IMR-90 (cell line): ENCODE results near the gene PRTG. TPM values are rescaled to one million over a fixed set of nuclear protein-coding genes. Genes with fewer than 3 reads are reported as not detected.

Source experiments
- ATAC-seq: fragments of 200-7000 bp; cut with Tn5 transposase; 2 replicates; pipeline ENCODE4 v1.9.1; 2020; ENCODE audit warnings: low read depth, mild to moderate bottlenecking, moderate library complexity
- BruUV-seq: library from RNA; stranded (reverse); fragments of 400-500 nt; replicated peaks from 2 replicates; lab custom pipeline; 2021; lab: Mats Ljungman, UMichigan
- CTCF ChIA-PET: fragments of 300-600 bp; formaldehyde crosslinking; extraction: SDS; loops from one replicate; lab custom pipeline; 2021; ENCODE audit warnings: antibody characterized with exemption; lab: Yijun Ruan, JAX
- POLR2A ChIA-PET: fragments of 300-600 bp; sonication (Branson Sonifier 250); formaldehyde crosslinking; loops from one replicate; lab custom pipeline; 2022; ENCODE audit warnings: antibody characterized with exemption; ENCODE audit not compliant: unreplicated experiment; lab: Charles Lee
- DNase-seq: peaks from one replicate; pipeline ENCODE4 v3.0.0; 2013
- H2AFZ ChIP-seq: replicated peaks from 2 replicates; pipeline ENCODE3; 2013; ENCODE audit warnings: low read length, mild to moderate bottlenecking; ENCODE audit not compliant: poor library complexity
- H2AK5ac ChIP-seq: 2 replicates; pipeline ENCODE4 v1.6.1; 2013; ENCODE audit warnings: low read depth, low read length, inconsistent platforms
- H2AK9ac ChIP-seq: replicated peaks from 2 replicates; pipeline ENCODE3; 2013; ENCODE audit warnings: mild to moderate bottlenecking, low read depth, low read length, moderate library complexity; ENCODE audit not compliant: poor library complexity
- H2BK120ac ChIP-seq: 2 replicates; pipeline ENCODE4 v1.6.1; 2013; ENCODE audit warnings: low read depth, low read length, inconsistent platforms
- H2BK15ac ChIP-seq: 3 replicates; pipeline ENCODE4 v1.6.1; 2013; ENCODE audit warnings: low read depth, low read length, inconsistent platforms
- H2BK20ac ChIP-seq: 2 replicates; pipeline ENCODE4 v1.6.1; 2013; ENCODE audit warnings: low read depth, mild to moderate bottlenecking, inconsistent platforms, low read length, moderate library complexity
- H2BK5ac ChIP-seq: 2 replicates; pipeline ENCODE4 v1.6.1; 2013; ENCODE audit warnings: mild to moderate bottlenecking, low read depth, low read length, inconsistent platforms; ENCODE audit not compliant: poor library complexity, severe bottlenecking
- H3K14ac ChIP-seq: replicated peaks from 2 replicates; pipeline ENCODE4 v1.6.1; 2013; ENCODE audit warnings: low read depth, low read length, inconsistent platforms
- H3K18ac ChIP-seq: 2 replicates; pipeline ENCODE4 v1.6.1; 2013; ENCODE audit warnings: low read depth, low read length, control low read depth
- H3K23ac ChIP-seq: 2 replicates; pipeline ENCODE4 v1.6.1; 2013; ENCODE audit warnings: low read depth, low read length, inconsistent platforms
- H3K27ac ChIP-seq: 2 replicates; pipeline ENCODE4 v1.5.1; 2013; ENCODE audit warnings: mild to moderate bottlenecking, control low read depth, low read length; ENCODE audit not compliant: insufficient read depth
- H3K27me3 ChIP-seq: 2 replicates; pipeline ENCODE4 v1.6.1; 2013; ENCODE audit warnings: low read length; ENCODE audit not compliant: control insufficient read depth, insufficient read depth
- H3K36me3 ChIP-seq: 2 replicates; pipeline ENCODE4 v1.6.1; 2013; ENCODE audit warnings: low read length, mixed read lengths; ENCODE audit not compliant: control insufficient read depth, insufficient read depth
- H3K4ac ChIP-seq: 2 replicates; pipeline ENCODE4 v1.6.1; 2013; ENCODE audit warnings: low read depth, low read length, inconsistent platforms
- H3K4me1 ChIP-seq: 2 replicates; pipeline ENCODE4 v1.6.1; 2013; ENCODE audit warnings: low read length, mixed read lengths; ENCODE audit not compliant: control insufficient read depth, insufficient read depth
- H3K4me2 ChIP-seq: 2 replicates; pipeline ENCODE4 v1.6.1; 2013; ENCODE audit warnings: low read depth, mild to moderate bottlenecking, control low read depth, low read length, moderate library complexity
- H3K4me3 ChIP-seq: 2 replicates; pipeline ENCODE4 v1.5.1; 2013; ENCODE audit warnings: low read depth, mild to moderate bottlenecking, control low read depth, low read length, moderate library complexity; ENCODE audit not compliant: insufficient read depth
- H3K56ac ChIP-seq: 2 replicates; pipeline ENCODE4 v1.6.1; 2013; ENCODE audit warnings: low read length, inconsistent platforms; ENCODE audit not compliant: insufficient read depth; ENCODE audit errors: extremely low read depth
- H3K79me1 ChIP-seq, 2 experiments: 2 replicates each; pipeline ENCODE4 v1.6.1; 2013; ENCODE audit warnings: low read length in 2 of 2, inconsistent platforms in 1 of 2, low read depth in 1 of 2
- H3K9ac ChIP-seq: 2 replicates; pipeline ENCODE4 v1.6.1; 2013; ENCODE audit warnings: low read depth, low read length, control low read depth
- H3K9me1 ChIP-seq: 2 replicates; pipeline ENCODE4 v1.6.1; 2013; ENCODE audit warnings: low read length, inconsistent platforms; ENCODE audit not compliant: insufficient read depth
- H3K9me3 ChIP-seq: 2 replicates; pipeline ENCODE4 v1.6.1; 2013; ENCODE audit warnings: low read length; ENCODE audit not compliant: control insufficient read depth, insufficient read depth
- H4K20me1 ChIP-seq: 2 replicates; pipeline ENCODE4 v1.6.1; 2013; ENCODE audit warnings: low read length, inconsistent platforms; ENCODE audit not compliant: insufficient read depth
- H4K5ac ChIP-seq: 2 replicates; pipeline ENCODE4 v1.6.1; 2013; ENCODE audit warnings: mild to moderate bottlenecking, low read depth, low read length, control low read depth
- H4K8ac ChIP-seq, 2 experiments: 2 replicates each; pipeline ENCODE4 v1.6.1; 2013; ENCODE audit warnings: low read depth in 2 of 2, low read length in 2 of 2, control low read depth in 1 of 2, inconsistent platforms in 1 of 2
- H4K91ac ChIP-seq: 2 replicates; pipeline ENCODE4 v1.6.1; 2013; ENCODE audit warnings: low read depth, low read length, inconsistent platforms; ENCODE audit not compliant: insufficient read depth
- CEBPB ChIP-seq: IDR thresholded peaks from 2 replicates; pipeline ENCODE4 v1.6.1; 2012; ENCODE audit warnings: low read depth, low read length, improper control_type of control experiment
- MAFK ChIP-seq: IDR thresholded peaks from 2 replicates; pipeline ENCODE4 v1.6.1; 2012; ENCODE audit warnings: low read depth, low read length, improper control_type of control experiment
- WGBS, 2 experiments: methylation state at CpG; one replicate each; pipeline versions ENCODE4 v1.1.5 to v1.1.7; 2013; ENCODE audit warnings: missing lambda C conversion rate in 2 of 2; ENCODE audit not compliant: insufficient read length in 1 of 2; ENCODE audit errors: extremely low coverage in 2 of 2; 5-methylcytosine and 5-hydroxymethylcytosine counted together
- dilution Hi-C: fragments of 300-500 bp; cut with HindIII; formaldehyde crosslinking; loops from one replicate; pipeline ENCODE4 v1.14.3; 2018; ENCODE audit warnings: low sequenced_read_pairs; ENCODE audit not compliant: unreplicated experiment
- in situ Hi-C: fragments of 300-500 bp; cut with MboI; formaldehyde crosslinking; loops from 3 replicates; pipeline ENCODE4 v1.14.3; 2019; ENCODE audit warnings: low sequenced_read_pairs, inconsistent platforms, mixed read lengths
- intact Hi-C: fragments of 100-400 bp; cut with micrococcal nuclease; formaldehyde crosslinking; loops from 2 replicates; pipeline ENCODE4 v1.10.0; 2022
- polyA plus RNA-seq, 3 experiments: library from polyadenylated mRNA; depleted of rRNA; stranded (reverse); fragments of >200 nt; gene quantifications; 2 replicates each; pipeline ENCODE4 v1.2.3, GENCODE V29; 2012; ENCODE audit warnings: low replicate concordance in 1 of 3
- total RNA-seq: library from RNA; depleted of rRNA; stranded (reverse); fragments of >200 nt; gene quantifications from 2 replicates; pipeline ENCODE4 v1.2.3, GENCODE V29; 2012
- TF ChIP-seq, protein P1 (sequence below): fragments of 150-350 bp; IDR thresholded peaks from 2 replicates; pipeline ENCODE4 v1.6.1; 2017; ENCODE audit warnings: mild to moderate bottlenecking, antibody characterized with exemption, low read length, low read depth

The PRTG gene
- total and polyA plus RNA-seq, 2 of the 4 experiments (the other 2 are of a cell fraction), result 0.99 to 1.4 TPM

DNA sequence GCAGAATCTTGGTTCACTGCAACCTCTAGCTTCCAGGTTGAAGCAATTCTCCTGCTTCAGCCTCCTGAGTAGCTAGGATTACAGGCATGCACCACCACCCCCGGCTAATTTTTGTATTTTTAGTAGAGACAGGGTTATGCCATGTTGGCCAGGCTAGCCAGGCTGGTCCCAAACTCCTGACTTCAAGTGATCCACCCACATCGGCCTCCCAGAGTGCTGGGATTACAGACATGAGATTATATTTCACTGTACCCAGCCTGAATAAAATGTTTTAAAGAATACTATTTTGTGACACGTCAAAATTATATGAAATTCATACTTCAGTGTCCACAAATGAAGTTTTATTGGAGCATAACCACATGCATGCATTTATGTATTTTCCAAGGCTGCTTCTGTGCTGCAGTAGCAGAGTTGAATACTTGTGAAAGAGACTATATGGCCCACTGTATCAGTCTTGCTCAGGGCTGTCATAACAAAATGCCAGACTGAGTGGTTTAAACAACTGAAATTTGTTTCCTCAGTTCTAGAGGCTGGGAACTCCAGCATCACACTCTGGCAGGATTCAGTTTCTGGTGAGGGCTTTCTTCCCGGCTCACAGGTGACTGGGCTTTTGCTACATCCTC is 77.2 kb downstream of the PRTG start:
- Histone ChIP-seq H3K79me1 (no peaks in the 10 kb centered on the region), H4K8ac (no peak overlapping the region), H3K14ac (no peak overlapping the region), H3K4ac (no peak overlapping the region), H4K91ac (no peak overlapping the region), H2BK20ac (no peak overlapping the region), H3K4me1 (peaks cover 2% of the 10 kb centered on the region), H2AK9ac (no peak overlapping the region), H3K4me2 (no peak overlapping the region), H3K36me3 (no peaks in the 10 kb centered on the region), H3K23ac (no peak overlapping the region), H4K20me1 (no peaks in the 10 kb centered on the region), H3K27ac (no peak overlapping the region), H2BK15ac (no peak overlapping the region), H3K9me3 (no peaks in the 10 kb centered on the region), H3K9me1 (no peaks in the 10 kb centered on the region), H2AFZ (no peak overlapping the region), H3K4me3 (no peak overlapping the region), H3K27me3 (no peaks in the 10 kb centered on the region), H2BK5ac (no peak overlapping the region), H3K18ac (no peak overlapping the region), H2BK120ac (no peak overlapping the region), H4K5ac (no peak overlapping the region), H3K56ac (no peak overlapping the region), H3K9ac (no peak overlapping the region), H2AK5ac (no peak overlapping the region)
- TF ChIP-seq MAFK (no peak), CEBPB (no peak)
- TF ChIP-seq, protein P1, sequence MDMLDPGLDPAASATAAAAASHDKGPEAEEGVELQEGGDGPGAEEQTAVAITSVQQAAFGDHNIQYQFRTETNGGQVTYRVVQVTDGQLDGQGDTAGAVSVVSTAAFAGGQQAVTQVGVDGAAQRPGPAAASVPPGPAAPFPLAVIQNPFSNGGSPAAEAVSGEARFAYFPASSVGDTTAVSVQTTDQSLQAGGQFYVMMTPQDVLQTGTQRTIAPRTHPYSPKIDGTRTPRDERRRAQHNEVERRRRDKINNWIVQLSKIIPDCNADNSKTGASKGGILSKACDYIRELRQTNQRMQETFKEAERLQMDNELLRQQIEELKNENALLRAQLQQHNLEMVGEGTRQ, result no peak
- BruUV-seq, result no TSS peak
- in situ Hi-C loops (loop anchor here (25.0 kb wide), 2 partner anchors 122 to 772 kb away; no protein-coding TSS in a partner anchor), dilution Hi-C loops (no loop called here), intact Hi-C loops (no loop called here)
- no CpG with 5 or more reads among the region's 4 CpGs for WGBS, 2 experiments
- DNase-seq (no peak), ATAC-seq (no peak)
- POLR2A ChIA-PET, result no interaction called here
- CTCF ChIA-PET, result no interaction called here
